C4-2B (cell line): Measurements from ENCODE around the gene KIAA2012.

Source experiments
- H3K27ac ChIP-seq: fragments of 450-650 bp; 2 replicates; pipeline ENCODE4 v1.5.1; 2017
- CTCF ChIP-seq: fragments of 450-650 bp; conservative IDR thresholded peaks from 2 replicates; pipeline ENCODE4 v1.5.1; 2017; ENCODE audit warnings: mild to moderate bottlenecking
- ZFX ChIP-seq: fragments of 450-650 bp; IDR thresholded peaks from 2 replicates; pipeline ENCODE4 v1.6.1; 2017

The KIAA2012 gene

GRCh38 chr2:202032846-202033316, 40.2 kb upstream of the KIAA2012 start:
- TF ChIP-seq CTCF (no peak), ZFX (no peak)
- no peak overlapping the region for H3K27ac ChIP-seq

- TF ChIP-seq CTCF (peak; percentile 17), ZFX (no peak)
- H3K27ac ChIP-seq = peak within 1 kb of the TSS; percentile 52
These were observed 39.5 kb upstream of the KIAA2012 start, which contains the start of gene FZD7 for GRCh38 chr2:202033317-202034248. FZD7 (plus strand) TSS chr2:202033855; CDS start chr2:202034648, 793 bp downstream.

GRCh38 chr2:202034249-202035088, 38.6 kb upstream of the KIAA2012 start:
- H3K27ac ChIP-seq = peak overlapping the region; percentile 52
- no peak for TF ChIP-seq CTCF
- TF ChIP-seq ZFX = no peak

GRCh38 chr2:202035089-202035940, 37.7 kb upstream of the KIAA2012 start:
- no peak overlapping the region; the same call in 1 of the 2 replicates for H3K27ac ChIP-seq
- TF ChIP-seq ZFX = no peak
- no peak for TF ChIP-seq CTCF

GRCh38 chr2:202035941-202036372, 37.1 kb upstream of the KIAA2012 start:
- H3K27ac ChIP-seq = no peak overlapping the region
- TF ChIP-seq ZFX (no peak), CTCF (no peak)

GRCh38 chr2:202036601-202037037, 36.4 kb upstream of the KIAA2012 start:
- H3K27ac ChIP-seq = no peak overlapping the region
- TF ChIP-seq CTCF = no peak
